ENCODE results near the gene SLC9C1. TPM values are rescaled to one million over a fixed set of nuclear protein-coding genes. Genes with fewer than 3 reads are reported as not detected.

SLC9C1 gene
- total RNA-seq, 1 experiment from 2014 or later = 0.50 TPM

GRCh38 chr3:112133626-112134334 is 160.2 kb downstream of the SLC9C1 start:
- peaks cover 35 to 51% of the 10 kb centered on the region in 2 experiments for H3K4me1 Mint-ChIP-seq
- H3K27ac Mint-ChIP-seq = no peak overlapping the region
- WGBS (ENCODE audit: extremely low coverage, insufficient read length, low lambda C conversion rate) = no CpG with 5 or more reads among the region's 5 CpGs

More at GRCh38 chr3:112133626-112134334, 160.2 kb downstream of the SLC9C1 start:
- Mint-ChIP-seq H3K4me3 (no peak overlapping the region), H3K27me3 (ENCODE audit: low read depth) (no peaks in the 10 kb centered on the region), H3K9me3 (no peaks in the 10 kb centered on the region), H3K36me3 (ENCODE audit: insufficient read depth in 1 of 3, low read depth in 3 of 3) (no peaks in the 10 kb centered on the region; a peak in 1 of 7 replicates)
- no peak overlapping the region for H2AFZ ChIP-seq (ENCODE audit: low read length)
- H3K27me3 ChIP-seq (ENCODE audit: insufficient read depth, low read length) = no peaks in the 10 kb centered on the region
- no peak overlapping the region for H3K9ac ChIP-seq (ENCODE audit: extremely low read depth, insufficient read length, low read length)
- no peak overlapping the region for H3T11ph ChIP-seq (ENCODE audit: low read length)
- no peak overlapping the region for H3K23ac ChIP-seq (ENCODE audit: insufficient read length, low read depth, low read length)
- no peaks in the 10 kb centered on the region for H3K23me2 ChIP-seq (ENCODE audit: insufficient read length, low read depth, low read length, poor library complexity, severe bottlenecking)
- H3K27ac ChIP-seq (ENCODE audit: insufficient read length, low read depth, low read length) = no peak overlapping the region
- no peak overlapping the region for H4K8ac ChIP-seq (replicated peaks; ENCODE audit: insufficient read length, low read depth, low read length)
- no peak overlapping the region for H2BK15ac ChIP-seq (ENCODE audit: low read depth, low read length)
- TF ChIP-seq CTCF (conservative IDR thresholded peaks at IDR 0.05) = no peak
- no peaks in the 10 kb centered on the region for H3K79me1 ChIP-seq (ENCODE audit: insufficient read depth, low read depth, low read length, poor library complexity, severe bottlenecking)
- H3K4ac ChIP-seq (ENCODE audit: low read depth, low read length) = no peak overlapping the region
- no peak overlapping the region for H2BK20ac ChIP-seq (ENCODE audit: low read depth, low read length, poor library complexity, severe bottlenecking)
- H2BK120ac ChIP-seq (ENCODE audit: low read depth, low read length, poor library complexity, severe bottlenecking) = no peak overlapping the region
- H3K56ac ChIP-seq (ENCODE audit: insufficient read length, low read depth, low read length) = no peak overlapping the region
- H2BK5ac ChIP-seq (ENCODE audit: insufficient read length, low read length) = no peak overlapping the region
- H2BK12ac ChIP-seq (ENCODE audit: insufficient read length, low read depth, low read length) = no peak overlapping the region
- no peak overlapping the region for H4K5ac ChIP-seq (ENCODE audit: insufficient read length, low read depth, low read length)
- H4K20me1 ChIP-seq (ENCODE audit: control insufficient read depth, insufficient read depth, insufficient read length) = no peaks in the 10 kb centered on the region
- H3K4me2 ChIP-seq (ENCODE audit: insufficient read depth, insufficient read length, low read length) = no peak overlapping the region
- no peak overlapping the region for H2AK5ac ChIP-seq (ENCODE audit: insufficient read length, low read length)
- no peaks in the 10 kb centered on the region for H3K9me3 ChIP-seq (ENCODE audit: control insufficient read depth, low read depth, low read length)
- no peak overlapping the region for H3K14ac ChIP-seq (ENCODE audit: insufficient read depth, low read length)
- H3K4me1 ChIP-seq (ENCODE audit: insufficient read depth, low read length) = peaks cover 2% of the 10 kb centered on the region; the same call in 1 of the 2 replicates
- no peak for DNase-seq
- no peaks in the 10 kb centered on the region for H3K79me2 ChIP-seq (ENCODE audit: insufficient read depth, low read length)
- no peak overlapping the region for H4K91ac ChIP-seq (ENCODE audit: insufficient read length, low read depth, low read length)
- no peak overlapping the region for H3K18ac ChIP-seq (ENCODE audit: insufficient read length, low read depth, low read length)
